OCI-LY7 (cell line): Measurements from ENCODE around the gene HYAL1. TPM values are rescaled to one million over a fixed set of nuclear protein-coding genes. Genes with fewer than 3 reads are reported as not detected.
"Not testable (repeated sequence)": the region's sequence is repeated elsewhere in the genome, so short reads cannot be mapped to it uniquely, and the experiment has no call there.

Source experiments
- BruUV-seq: library from RNA; stranded (reverse); fragments of 400-500 nt; replicated peaks from 2 replicates; lab custom pipeline; 2021; lab: Mats Ljungman, UMichigan
- CTCF ChIA-PET: fragments of 300-600 bp; sonication (Branson Sonifier 250); formaldehyde crosslinking; loops from one replicate; lab custom pipeline; 2022; ENCODE audit warnings: antibody characterized with exemption; ENCODE audit not compliant: unreplicated experiment; lab: Charles Lee
- POLR2A ChIA-PET: fragments of 300-600 bp; sonication (Branson Sonifier 250); formaldehyde crosslinking; loops from one replicate; lab custom pipeline; 2022; ENCODE audit warnings: antibody characterized with exemption; lab: Charles Lee
- DNase-seq: peaks from one replicate; pipeline ENCODE4 v3.0.0-alpha.2; 2015; ENCODE audit warnings: low spot score
- H2AFZ ChIP-seq: fragments of 200-600 bp; sonication (generic), shearing (Covaris generic); 2 replicates; pipeline ENCODE4 v1.6.1; 2014; ENCODE audit warnings: mild to moderate bottlenecking, antibody characterized with exemption, low read length, moderate library complexity
- H3K27ac ChIP-seq: fragments of 200-600 bp; sonication (generic); 2 replicates; pipeline ENCODE4 v1.5.1; 2014; ENCODE audit warnings: mixed run types, low read depth, mild to moderate bottlenecking, moderate library complexity, low read length, inconsistent platforms; ENCODE audit not compliant: poor library complexity, severe bottlenecking
- H3K36me3 ChIP-seq: fragments of 200-600 bp; sonication (generic); 2 replicates; pipeline ENCODE4 v1.6.1; 2014; ENCODE audit warnings: mild to moderate bottlenecking, antibody characterized with exemption, low read length, moderate library complexity, mixed read lengths; ENCODE audit not compliant: insufficient read depth
- H3K4me1 ChIP-seq: fragments of 200-600 bp; sonication (generic); 2 replicates; pipeline ENCODE4 v1.5.1; 2014; ENCODE audit warnings: mild to moderate bottlenecking, low read length; ENCODE audit not compliant: insufficient read depth, poor library complexity, severe bottlenecking
- H3K4me2 ChIP-seq: fragments of 200-600 bp; sonication (generic); 2 replicates; pipeline ENCODE4 v1.6.1; 2014; ENCODE audit warnings: mild to moderate bottlenecking, low read length
- H3K4me3 ChIP-seq: fragments of 200-600 bp; sonication (generic); 2 replicates; pipeline ENCODE4 v1.5.1; 2014; ENCODE audit warnings: mild to moderate bottlenecking, low read depth, low read length; ENCODE audit not compliant: poor library complexity, severe bottlenecking
- H3K79me2 ChIP-seq: fragments of 200-600 bp; sonication (generic); 2 replicates; pipeline ENCODE4 v1.6.1; 2016; ENCODE audit warnings: low read depth, mild to moderate bottlenecking, low read length, moderate library complexity, mixed read lengths; ENCODE audit not compliant: insufficient read depth
- H3K9me2 ChIP-seq: fragments of 200-600 bp; sonication (generic); 2 replicates; pipeline ENCODE4 v1.6.1; 2016; ENCODE audit warnings: mild to moderate bottlenecking, low read length, mixed read lengths; ENCODE audit not compliant: insufficient read depth
- H3K9me3 ChIP-seq: fragments of 200-600 bp; sonication (generic); 2 replicates; pipeline ENCODE4 v1.6.1; 2014; ENCODE audit warnings: mild to moderate bottlenecking, mixed run types, low read length, mixed read lengths
- H4K20me1 ChIP-seq: fragments of 200-600 bp; sonication (generic); 2 replicates; pipeline ENCODE4 v1.6.1; 2014; ENCODE audit warnings: mild to moderate bottlenecking, antibody characterized with exemption, low read length, moderate library complexity, mixed read lengths; ENCODE audit not compliant: insufficient read depth
- EZH2phosphoT487 ChIP-seq: fragments of 200-600 bp; sonication (generic); IDR thresholded peaks from 2 replicates; pipeline ENCODE4 v1.6.1; 2018; ENCODE audit warnings: low read depth, borderline replicate concordance, mild to moderate bottlenecking, mixed run types, antibody characterized with exemption, low read length, moderate library complexity, mixed read lengths
- intact Hi-C: fragments of 100-400 bp; cut with micrococcal nuclease; formaldehyde crosslinking; loops from one replicate; pipeline ENCODE4 v1.10.0; 2022; ENCODE audit not compliant: unreplicated experiment
- total RNA-seq, 2 experiments: library from RNA; depleted of rRNA in 1 of 2; stranded (reverse); fragments of >200 nt in 1 of 2; shearing (Covaris generic) in 1 of 2; gene quantifications; 2 replicates each; pipeline ENCODE4 v1.2.3, GENCODE V29; 2014 to 2022
- TF ChIP-seq, protein P1 (sequence below): fragments of 200-600 bp; sonication (generic); conservative IDR thresholded peaks from 2 replicates; pipeline ENCODE4 v1.5.1; 2014; ENCODE audit warnings: mild to moderate bottlenecking, antibody characterized with exemption, low read length, moderate library complexity, mixed read lengths

Gene HYAL1
- total RNA-seq, 2 experiments from 2014 or later = 0.36 to 0.85 TPM

DNA sequence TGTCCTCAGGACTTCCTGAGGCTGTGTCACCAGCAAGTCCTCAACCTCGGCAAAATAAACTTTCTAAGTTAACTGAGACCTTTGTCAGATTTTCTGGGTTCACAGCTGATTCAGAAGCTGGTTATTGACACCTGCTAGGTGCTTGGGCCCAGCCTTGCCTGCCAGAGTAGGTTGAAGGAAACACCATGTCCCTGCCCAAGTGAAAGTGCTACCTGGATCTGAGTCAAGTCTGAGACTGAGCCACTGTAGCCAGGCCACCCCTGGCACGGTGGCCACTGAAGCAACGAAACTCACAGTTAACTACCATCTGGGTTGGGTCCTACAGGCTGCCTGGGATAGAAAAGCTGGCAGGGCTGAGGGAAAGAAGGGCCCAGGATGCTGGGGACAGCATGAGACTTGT lies 11.0 kb upstream of the HYAL1 start:
- H2AFZ ChIP-seq = no peak overlapping the region
- H3K27ac ChIP-seq = no peak overlapping the region
- TF ChIP-seq, protein P1, sequence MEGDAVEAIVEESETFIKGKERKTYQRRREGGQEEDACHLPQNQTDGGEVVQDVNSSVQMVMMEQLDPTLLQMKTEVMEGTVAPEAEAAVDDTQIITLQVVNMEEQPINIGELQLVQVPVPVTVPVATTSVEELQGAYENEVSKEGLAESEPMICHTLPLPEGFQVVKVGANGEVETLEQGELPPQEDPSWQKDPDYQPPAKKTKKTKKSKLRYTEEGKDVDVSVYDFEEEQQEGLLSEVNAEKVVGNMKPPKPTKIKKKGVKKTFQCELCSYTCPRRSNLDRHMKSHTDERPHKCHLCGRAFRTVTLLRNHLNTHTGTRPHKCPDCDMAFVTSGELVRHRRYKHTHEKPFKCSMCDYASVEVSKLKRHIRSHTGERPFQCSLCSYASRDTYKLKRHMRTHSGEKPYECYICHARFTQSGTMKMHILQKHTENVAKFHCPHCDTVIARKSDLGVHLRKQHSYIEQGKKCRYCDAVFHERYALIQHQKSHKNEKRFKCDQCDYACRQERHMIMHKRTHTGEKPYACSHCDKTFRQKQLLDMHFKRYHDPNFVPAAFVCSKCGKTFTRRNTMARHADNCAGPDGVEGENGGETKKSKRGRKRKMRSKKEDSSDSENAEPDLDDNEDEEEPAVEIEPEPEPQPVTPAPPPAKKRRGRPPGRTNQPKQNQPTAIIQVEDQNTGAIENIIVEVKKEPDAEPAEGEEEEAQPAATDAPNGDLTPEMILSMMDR = no peak
- TF ChIP-seq EZH2phosphoT487 = no peak
- ChIA-PET CTCF (interaction anchor here (0.6 kb wide), 1 partner anchor 18 kb away, joined by 3 read pairs; no protein-coding TSS in a partner anchor), POLR2A (interaction anchor here (1.0 kb wide), 1 partner anchor 15 kb away, joined by 3 read pairs; the partner anchor contains the start of genes HYAL3 and NAA80)
- H3K4me1 ChIP-seq = peaks cover 31% of the 10 kb centered on the region
- no peaks in the 10 kb centered on the region for H3K9me2 ChIP-seq
- peaks cover 3% of the 10 kb centered on the region; the same call in 1 of the 2 replicates for H3K9me3 ChIP-seq
- no TSS peak for BruUV-seq
- H3K79me2 ChIP-seq = no peaks in the 10 kb centered on the region
- H3K4me3 ChIP-seq = no peak overlapping the region
- intact Hi-C loops = no loop called here
- no peak for DNase-seq
- H3K4me2 ChIP-seq = no peak overlapping the region
- H3K36me3 ChIP-seq = 0 out of 2 replicates have a peak, but pooled peaks cover 6% of the 10 kb centered on the region
- H4K20me1 ChIP-seq = no peaks in the 10 kb centered on the region

DNA sequence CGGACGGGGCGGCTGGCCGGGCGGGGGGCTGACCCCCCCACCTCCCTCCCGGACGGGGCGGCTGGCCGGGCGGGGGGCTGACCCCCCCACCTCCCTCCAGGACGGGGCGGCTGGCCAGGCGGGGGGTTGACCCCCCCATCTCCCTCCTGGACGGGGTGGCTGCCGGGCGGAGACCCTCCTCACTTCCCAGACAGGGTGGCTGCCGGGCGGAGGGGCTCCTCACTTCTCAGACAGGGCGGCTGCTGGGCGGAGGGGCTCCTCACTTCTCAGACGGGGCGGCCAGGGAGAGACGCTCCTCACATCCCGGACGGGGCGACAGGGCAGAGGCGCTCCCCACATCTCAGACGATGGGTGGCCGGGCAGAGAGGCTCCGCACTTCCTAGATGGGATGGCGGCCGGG lies 8.7 kb upstream of the HYAL1 start:
- H3K4me2 ChIP-seq, H3K79me2 ChIP-seq, H3K9me3 ChIP-seq, H2AFZ ChIP-seq, POLR2A ChIA-PET, H3K4me3 ChIP-seq, H3K27ac ChIP-seq, H3K9me2 ChIP-seq, BruUV-seq, H3K36me3 ChIP-seq, H3K4me1 ChIP-seq, intact Hi-C loops, DNase-seq, CTCF ChIA-PET, H4K20me1 ChIP-seq: not testable (repeated sequence)

DNA sequence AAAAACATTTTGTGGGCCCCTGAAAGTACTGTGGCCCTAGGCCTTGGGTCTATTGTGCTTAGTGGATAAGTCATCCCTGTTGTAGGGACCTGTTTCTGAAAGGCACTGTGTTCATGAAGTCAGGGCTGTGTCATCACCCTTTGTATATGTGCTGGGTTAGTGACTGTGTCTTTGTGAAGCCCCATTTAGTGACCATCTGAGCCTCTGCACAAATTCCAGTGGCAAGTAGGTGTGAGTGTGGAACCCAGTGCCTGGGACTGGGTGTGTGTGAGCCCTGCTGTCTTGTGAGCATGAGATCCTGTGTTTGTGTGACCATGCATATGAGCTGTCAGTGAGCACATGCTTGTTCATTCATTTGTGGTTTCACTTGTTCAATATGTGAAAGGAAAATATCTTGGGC lies 1.2 kb upstream of the HYAL1 start:
- H3K4me3 ChIP-seq = no peak overlapping the region
- peaks cover 10% of the 10 kb centered on the region for H3K4me1 ChIP-seq
- no TSS peak for BruUV-seq
- no peaks in the 10 kb centered on the region for H3K36me3 ChIP-seq
- H3K9me3 ChIP-seq = peaks cover 11% of the 10 kb centered on the region; the same call in 1 of the 2 replicates
- ChIA-PET CTCF (no interaction called here), POLR2A (no interaction called here)
- TF ChIP-seq EZH2phosphoT487 = no peak
- TF ChIP-seq, protein P1 = no peak
- H3K79me2 ChIP-seq = no peaks in the 10 kb centered on the region
- H3K9me2 ChIP-seq = no peaks in the 10 kb centered on the region
- no peaks in the 10 kb centered on the region for H4K20me1 ChIP-seq
- intact Hi-C loops = no loop called here
- no peak overlapping the region for H2AFZ ChIP-seq
- DNase-seq = no peak
- H3K27ac ChIP-seq = no peak overlapping the region
- H3K4me2 ChIP-seq = no peak overlapping the region
